ENCODE results near the gene RAB21.

DNA sequence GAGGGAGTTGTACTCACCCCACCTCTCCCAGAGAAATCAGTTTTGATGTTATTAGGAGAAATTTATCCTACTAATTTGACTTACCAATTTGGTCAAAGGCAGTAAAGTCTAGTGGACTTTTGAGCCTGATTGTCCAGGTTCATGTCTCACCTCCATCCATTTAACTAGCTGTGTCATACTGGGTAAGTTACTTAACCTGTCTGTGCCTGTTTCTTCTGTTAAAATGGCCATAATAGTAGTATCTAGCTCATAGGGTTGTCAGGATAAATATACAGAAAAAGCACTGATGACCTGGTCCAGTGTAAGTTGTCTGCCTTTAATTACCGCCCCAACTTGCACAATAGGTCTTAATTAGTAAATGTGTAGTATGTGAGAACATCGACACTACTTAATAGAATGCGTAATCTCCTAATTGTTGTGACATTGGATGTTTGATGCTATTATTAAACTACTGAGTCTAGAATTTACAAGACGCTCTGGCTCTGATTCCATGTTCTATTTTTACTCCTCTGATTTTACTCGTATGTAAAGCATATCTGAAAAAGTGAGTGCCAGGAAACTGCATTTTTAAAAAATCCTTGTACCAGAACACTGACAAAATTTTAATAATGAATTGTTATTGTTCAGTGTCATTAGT is 1.5 kb downstream of the RAB21 start:
- TF ChIP-seq, protein P1, sequence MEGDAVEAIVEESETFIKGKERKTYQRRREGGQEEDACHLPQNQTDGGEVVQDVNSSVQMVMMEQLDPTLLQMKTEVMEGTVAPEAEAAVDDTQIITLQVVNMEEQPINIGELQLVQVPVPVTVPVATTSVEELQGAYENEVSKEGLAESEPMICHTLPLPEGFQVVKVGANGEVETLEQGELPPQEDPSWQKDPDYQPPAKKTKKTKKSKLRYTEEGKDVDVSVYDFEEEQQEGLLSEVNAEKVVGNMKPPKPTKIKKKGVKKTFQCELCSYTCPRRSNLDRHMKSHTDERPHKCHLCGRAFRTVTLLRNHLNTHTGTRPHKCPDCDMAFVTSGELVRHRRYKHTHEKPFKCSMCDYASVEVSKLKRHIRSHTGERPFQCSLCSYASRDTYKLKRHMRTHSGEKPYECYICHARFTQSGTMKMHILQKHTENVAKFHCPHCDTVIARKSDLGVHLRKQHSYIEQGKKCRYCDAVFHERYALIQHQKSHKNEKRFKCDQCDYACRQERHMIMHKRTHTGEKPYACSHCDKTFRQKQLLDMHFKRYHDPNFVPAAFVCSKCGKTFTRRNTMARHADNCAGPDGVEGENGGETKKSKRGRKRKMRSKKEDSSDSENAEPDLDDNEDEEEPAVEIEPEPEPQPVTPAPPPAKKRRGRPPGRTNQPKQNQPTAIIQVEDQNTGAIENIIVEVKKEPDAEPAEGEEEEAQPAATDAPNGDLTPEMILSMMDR (conservative IDR thresholded peaks at IDR 0.05 in 1 of 2, IDR thresholded peaks at IDR 0.05 in 1 of 2; ENCODE audit: extremely low read depth in 1 of 2, insufficient read depth in 1 of 2, low read depth in 1 of 2, low read length in 2 of 2) = no peak
- no peak for TF ChIP-seq EZH2 (IDR thresholded peaks at IDR 0.05; ENCODE audit: borderline replicate concordance, low read length)
